ENCODE data around the gene SARDH. TPM values are rescaled to one million over a fixed set of nuclear protein-coding genes. Genes with fewer than 3 reads are reported as not detected.

Gene SARDH
- polyA plus RNA-seq, 3 donors, result not detected

DNA sequence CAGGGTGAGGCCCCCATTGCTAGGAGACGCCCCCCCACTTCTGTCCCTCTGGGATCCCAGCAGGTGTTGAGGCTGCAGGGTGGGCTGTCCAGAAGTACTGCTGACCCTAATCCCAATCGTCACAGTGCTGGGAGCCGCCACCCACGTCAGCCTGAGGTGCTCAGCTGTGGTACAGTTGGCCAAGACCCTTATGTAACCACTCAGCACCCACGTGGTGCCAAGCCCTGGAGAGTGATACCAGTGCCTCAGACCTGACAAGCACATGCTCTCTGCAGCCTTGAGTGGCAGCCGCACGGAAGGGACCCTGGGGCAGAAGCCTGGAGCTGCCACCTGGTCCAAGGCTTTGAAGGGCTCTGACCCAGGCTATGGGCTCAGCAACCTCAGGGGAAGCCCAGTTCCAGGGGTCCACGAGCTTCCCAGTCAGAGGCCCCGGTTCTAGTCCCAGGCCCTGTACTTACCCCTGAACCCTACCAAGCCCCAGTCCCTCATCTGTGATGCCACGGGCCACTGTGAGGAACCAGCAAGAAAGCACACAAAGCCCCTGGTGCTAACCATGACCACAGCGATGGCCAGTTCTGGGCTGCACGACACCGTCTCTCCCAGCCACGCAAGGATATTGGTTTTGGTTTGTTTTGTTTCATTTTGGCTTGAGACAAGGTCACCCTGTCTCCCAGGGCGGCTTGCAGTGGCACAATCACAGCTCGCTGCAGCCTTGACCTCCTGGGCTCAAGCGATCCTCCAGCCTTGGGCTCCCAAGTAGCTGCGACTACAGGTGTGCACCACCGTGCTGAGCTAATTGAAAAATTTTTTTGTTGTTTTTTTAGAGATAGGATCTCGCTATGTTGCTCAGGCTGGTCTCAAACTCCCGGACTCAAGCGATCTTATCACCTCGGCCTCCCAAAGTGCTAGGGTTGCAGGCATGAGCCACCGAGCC is 51.2 kb downstream of the SARDH start:
- WGBS (ENCODE audit: insufficient coverage), result 91% methylated on average over 19 of the region's 24 CpGs

More for the DNA sequence above, 51.2 kb downstream of the SARDH start:
- no peaks in the 10 kb centered on the region for H3K27me3 ChIP-seq (ENCODE audit: control insufficient read depth in 2 of 2, insufficient read depth in 2 of 2, low read length in 2 of 2)
- no peaks in the 10 kb centered on the region for H4K20me1 ChIP-seq (ENCODE audit: insufficient read depth, low read length)
- peaks cover 0 to 3% (median 2%) of the 10 kb centered on the region in 3 donors for H3K27me3 Mint-ChIP-seq (ENCODE audit: low read depth in 3 of 3)
- H3K36me3 ChIP-seq (replicated peaks in 1 of 2; ENCODE audit: control insufficient read depth in 1 of 2, insufficient read depth in 2 of 2, low read length in 2 of 2), result no peaks in the 10 kb centered on the region
- intact Hi-C loops (cut with micrococcal nuclease), result no loop called here
- H3K4me1 Mint-ChIP-seq, result no peaks in the 10 kb centered on the region
- no peak overlapping the region for H3K4me3 Mint-ChIP-seq
- H2AFZ ChIP-seq (ENCODE audit: insufficient read depth, low read depth, low read length, poor library complexity, severe bottlenecking), result no peak overlapping the region
- no peak overlapping the region for H3K27ac ChIP-seq (ENCODE audit: low read depth in 1 of 2, low read length in 2 of 2)
- no peaks in the 10 kb centered on the region for H3K36me3 Mint-ChIP-seq
- TF ChIP-seq, protein P1, sequence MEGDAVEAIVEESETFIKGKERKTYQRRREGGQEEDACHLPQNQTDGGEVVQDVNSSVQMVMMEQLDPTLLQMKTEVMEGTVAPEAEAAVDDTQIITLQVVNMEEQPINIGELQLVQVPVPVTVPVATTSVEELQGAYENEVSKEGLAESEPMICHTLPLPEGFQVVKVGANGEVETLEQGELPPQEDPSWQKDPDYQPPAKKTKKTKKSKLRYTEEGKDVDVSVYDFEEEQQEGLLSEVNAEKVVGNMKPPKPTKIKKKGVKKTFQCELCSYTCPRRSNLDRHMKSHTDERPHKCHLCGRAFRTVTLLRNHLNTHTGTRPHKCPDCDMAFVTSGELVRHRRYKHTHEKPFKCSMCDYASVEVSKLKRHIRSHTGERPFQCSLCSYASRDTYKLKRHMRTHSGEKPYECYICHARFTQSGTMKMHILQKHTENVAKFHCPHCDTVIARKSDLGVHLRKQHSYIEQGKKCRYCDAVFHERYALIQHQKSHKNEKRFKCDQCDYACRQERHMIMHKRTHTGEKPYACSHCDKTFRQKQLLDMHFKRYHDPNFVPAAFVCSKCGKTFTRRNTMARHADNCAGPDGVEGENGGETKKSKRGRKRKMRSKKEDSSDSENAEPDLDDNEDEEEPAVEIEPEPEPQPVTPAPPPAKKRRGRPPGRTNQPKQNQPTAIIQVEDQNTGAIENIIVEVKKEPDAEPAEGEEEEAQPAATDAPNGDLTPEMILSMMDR (IDR thresholded peaks at IDR 0.05), result no peak
- no peak for DNase-seq
- H3K27ac Mint-ChIP-seq, result no peak overlapping the region
- no peak overlapping the region for H3K9ac ChIP-seq (ENCODE audit: insufficient read depth, low read length, poor library complexity, severe bottlenecking)
- H3K79me2 ChIP-seq (ENCODE audit: insufficient read depth, low read length), result no peaks in the 10 kb centered on the region
- H3K9me3 ChIP-seq (replicated peaks in 1 of 2; ENCODE audit: control insufficient read depth in 1 of 2, insufficient read depth in 1 of 2, low read length in 2 of 2), result no peaks in the 10 kb centered on the region
- no peaks in the 10 kb centered on the region for H3K9me3 Mint-ChIP-seq
- H3K4me2 ChIP-seq (replicated peaks; ENCODE audit: extremely low read depth, low read length, poor library complexity, severe bottlenecking), result no peak overlapping the region
- no peak overlapping the region for H3K4me3 ChIP-seq (replicated peaks in 1 of 3; ENCODE audit: low read depth in 2 of 3, low read length in 3 of 3)
- no peaks in the 10 kb centered on the region for H3K4me1 ChIP-seq (ENCODE audit: control insufficient read depth in 1 of 2, insufficient read depth in 2 of 2, low read length in 2 of 2)
